Epithelial cell of proximal tubule (primary cell): ENCODE data around the gene NAB2. TPM values are rescaled to one million over a fixed set of nuclear protein-coding genes. Genes with fewer than 3 reads are reported as not detected.

Experiments
- DNase-seq: peaks from one replicate; pipeline ENCODE4 v3.0.0-alpha.2; 2011; ENCODE audit warnings: low read depth
- H3K4me3 ChIP-seq: 2 replicates; pipeline ENCODE4 v1.5.1; 2011; ENCODE audit warnings: low read depth, mild to moderate bottlenecking, low read length
- total RNA-seq: library from RNA; depleted of rRNA; stranded (reverse); fragments of >200 nt; gene quantifications from 2 replicates; pipeline ENCODE4 v1.2.3, GENCODE V29; 2015
- TF ChIP-seq, protein P1 (sequence below): conservative IDR thresholded peaks from 2 replicates; pipeline ENCODE4 v1.5.1; 2012; ENCODE audit warnings: low read depth, mild to moderate bottlenecking, low read length

NAB2 gene
- total RNA-seq, 1 donor from 2014 or later = 24.4 TPM

DNA sequence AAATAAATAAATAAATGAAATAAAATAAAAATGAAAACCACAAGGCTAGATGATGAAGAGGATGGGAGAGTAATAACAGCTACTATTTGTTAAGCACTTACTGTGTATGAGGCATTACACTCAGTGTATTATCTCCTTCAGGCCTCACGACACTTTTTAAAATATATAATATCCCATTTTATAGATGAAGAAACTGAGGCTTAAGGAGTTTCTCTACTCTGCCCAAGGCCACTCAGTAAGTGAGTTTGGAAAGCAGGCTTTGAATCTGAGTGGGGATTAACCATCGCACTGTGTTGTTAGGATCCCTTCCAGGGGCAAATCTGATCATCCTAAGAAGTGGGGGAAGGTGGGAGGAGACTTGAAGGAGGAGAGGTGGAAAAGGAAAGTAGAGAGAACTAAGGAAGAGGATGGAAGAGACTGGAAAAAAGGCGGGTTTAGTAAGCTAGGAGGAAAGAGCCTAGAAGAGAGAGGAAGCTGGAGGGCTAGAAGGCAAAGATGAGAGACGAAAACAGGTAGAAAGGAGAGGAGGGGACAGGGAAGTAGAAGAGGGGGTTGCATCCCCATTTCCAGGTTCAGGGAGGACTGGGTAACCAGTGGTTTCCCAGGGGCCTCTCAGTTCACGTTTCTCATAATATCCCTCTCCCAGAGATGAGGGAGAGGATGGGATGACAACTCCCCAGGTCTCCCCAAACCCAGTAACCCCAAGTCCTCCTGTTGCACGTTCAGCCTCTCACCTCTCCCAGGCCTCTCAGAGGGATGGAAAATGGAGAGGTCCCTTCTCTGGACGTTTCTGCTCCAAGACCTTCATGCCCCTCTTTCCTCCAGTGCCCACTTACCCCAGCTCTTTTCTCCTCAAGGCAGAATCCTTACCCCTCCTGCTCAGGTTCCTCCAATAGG lies 20.5 kb downstream of the NAB2 start:
- TF ChIP-seq, protein P1, sequence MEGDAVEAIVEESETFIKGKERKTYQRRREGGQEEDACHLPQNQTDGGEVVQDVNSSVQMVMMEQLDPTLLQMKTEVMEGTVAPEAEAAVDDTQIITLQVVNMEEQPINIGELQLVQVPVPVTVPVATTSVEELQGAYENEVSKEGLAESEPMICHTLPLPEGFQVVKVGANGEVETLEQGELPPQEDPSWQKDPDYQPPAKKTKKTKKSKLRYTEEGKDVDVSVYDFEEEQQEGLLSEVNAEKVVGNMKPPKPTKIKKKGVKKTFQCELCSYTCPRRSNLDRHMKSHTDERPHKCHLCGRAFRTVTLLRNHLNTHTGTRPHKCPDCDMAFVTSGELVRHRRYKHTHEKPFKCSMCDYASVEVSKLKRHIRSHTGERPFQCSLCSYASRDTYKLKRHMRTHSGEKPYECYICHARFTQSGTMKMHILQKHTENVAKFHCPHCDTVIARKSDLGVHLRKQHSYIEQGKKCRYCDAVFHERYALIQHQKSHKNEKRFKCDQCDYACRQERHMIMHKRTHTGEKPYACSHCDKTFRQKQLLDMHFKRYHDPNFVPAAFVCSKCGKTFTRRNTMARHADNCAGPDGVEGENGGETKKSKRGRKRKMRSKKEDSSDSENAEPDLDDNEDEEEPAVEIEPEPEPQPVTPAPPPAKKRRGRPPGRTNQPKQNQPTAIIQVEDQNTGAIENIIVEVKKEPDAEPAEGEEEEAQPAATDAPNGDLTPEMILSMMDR = no peak
- no peak for DNase-seq
- H3K4me3 ChIP-seq = peak overlapping the region; percentile 98

DNA sequence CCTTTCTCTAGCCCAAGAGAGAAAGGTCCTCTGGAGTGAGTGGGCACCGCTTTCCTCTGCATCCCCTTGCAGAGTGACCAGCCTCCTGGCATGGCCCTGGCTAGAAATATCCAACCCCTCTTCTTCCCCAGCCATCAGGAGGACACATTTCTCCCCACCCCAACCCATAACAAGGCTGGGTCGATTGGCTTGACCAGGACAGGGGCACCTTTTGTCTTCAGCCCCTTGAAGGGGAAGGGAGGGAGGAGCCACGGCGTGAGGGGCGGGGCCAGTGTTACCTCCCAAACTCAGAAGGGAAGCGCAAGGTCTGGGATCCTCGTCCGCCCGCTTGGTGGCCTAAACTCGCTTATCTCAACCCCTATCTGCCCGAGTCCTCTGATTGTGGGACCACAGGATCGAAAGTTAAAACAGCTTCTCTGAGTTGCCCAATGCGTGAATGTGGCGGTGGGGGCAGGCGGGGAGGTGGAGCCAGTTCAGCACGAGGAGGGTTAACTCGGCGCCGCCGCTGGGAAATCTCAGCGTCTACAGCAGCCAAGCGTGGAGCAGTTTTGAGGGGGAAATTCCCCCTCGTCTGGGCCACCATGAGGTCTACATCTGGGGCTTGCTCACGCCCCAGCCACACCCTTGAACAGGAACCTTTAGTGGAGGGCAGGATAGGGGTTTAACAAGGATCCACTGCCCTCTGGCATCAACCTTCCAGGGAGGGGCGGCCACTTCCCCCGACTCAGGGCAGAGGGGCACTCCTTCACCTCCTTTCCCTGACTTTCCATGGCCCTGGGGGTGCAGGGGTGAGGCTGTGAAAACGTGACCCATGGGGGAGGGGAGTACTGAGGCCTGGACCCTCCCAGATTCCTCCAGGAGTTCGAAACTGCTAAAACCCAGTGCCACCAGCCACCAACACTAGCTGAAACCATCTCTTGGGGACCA lies 21.5 kb downstream of the NAB2 start:
- DNase-seq = no peak
- TF ChIP-seq, protein P1 = no peak
- H3K4me3 ChIP-seq = peak overlapping the region; percentile 98

DNA sequence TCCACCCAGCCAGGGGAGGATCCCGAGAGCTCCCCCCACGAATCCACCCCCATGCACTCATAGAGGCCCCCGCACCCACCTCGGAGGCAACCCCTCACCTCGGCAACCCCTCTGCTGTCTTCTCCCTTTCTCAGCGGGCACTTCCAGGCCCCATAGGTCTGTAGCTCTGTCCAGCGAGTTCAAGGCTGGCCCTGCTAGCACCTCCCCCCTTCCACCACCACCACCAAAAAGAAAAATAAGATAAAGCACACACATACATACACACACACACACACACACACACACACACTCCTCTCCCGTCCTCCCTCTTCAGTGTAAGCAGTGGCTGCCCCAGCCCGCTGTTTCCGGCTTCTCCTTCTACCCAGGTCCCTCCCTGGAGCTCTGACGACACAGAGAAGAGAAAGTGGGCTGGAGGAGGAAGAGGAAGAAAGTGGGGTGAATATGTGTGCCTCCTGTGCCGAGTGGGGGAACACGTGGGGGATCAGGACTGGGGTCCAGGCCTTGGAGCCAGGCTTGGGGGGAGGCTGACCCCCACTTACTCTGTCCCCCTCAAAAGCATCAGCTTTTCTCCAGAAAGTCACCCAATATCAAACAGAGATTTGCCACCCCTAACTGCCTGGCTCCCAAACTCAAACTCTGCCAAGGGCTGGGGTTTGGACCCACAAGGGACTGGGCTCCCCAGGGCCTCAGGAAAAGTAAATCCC lies 22.3 kb downstream of the NAB2 start, which contains the start of gene STAT6:
TSS of gene STAT6 (minus strand) at position 332 of the 704 bp plus-strand sequence. CDS start 3,084 bp downstream, outside the sequence.
- peak within 1 kb of the TSS; percentile 98 for H3K4me3 ChIP-seq
- DNase-seq = no peak
- TF ChIP-seq, protein P1 = no peak

DNA sequence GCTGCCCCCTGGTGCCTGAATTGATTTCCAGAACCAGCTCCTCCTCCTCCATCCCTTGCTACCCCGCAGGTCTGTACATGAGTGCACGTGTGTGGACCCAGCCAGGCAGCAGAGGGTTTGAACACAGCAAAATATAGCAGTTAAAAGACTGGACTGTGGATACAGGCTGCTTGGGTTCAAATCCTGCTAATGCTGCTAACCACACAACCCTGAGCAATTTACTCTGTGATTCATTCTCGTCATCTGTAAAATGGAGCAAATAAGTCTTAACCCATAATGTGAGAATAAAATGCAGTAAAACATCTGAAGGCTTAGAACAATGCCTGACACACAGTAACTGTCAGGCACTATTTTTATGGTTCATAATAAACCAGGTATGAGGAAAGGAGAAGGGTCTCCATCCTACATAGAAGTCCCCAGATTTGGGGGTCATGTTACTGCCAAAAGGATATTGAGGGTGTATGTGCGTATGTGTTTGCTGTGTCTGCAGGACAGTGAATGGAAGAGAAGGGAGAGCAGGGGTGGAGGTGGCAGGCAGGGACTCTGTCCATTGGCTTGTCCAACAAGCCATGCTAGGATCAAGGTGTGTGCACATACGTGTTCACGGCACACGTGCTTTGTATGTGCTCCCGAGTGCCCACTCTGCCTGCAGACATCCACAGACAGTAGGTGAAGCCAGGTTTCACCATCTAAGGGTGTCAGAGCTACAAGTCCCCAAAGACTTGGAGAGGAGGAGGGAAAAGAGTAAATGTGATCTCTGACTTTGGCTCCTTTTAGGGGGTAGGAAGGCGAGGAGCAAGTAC lies 23.8 kb downstream of the NAB2 start:
- TF ChIP-seq, protein P1 = peak; percentile 87
- no peak for DNase-seq
- peak overlapping the region; percentile 98 for H3K4me3 ChIP-seq

DNA sequence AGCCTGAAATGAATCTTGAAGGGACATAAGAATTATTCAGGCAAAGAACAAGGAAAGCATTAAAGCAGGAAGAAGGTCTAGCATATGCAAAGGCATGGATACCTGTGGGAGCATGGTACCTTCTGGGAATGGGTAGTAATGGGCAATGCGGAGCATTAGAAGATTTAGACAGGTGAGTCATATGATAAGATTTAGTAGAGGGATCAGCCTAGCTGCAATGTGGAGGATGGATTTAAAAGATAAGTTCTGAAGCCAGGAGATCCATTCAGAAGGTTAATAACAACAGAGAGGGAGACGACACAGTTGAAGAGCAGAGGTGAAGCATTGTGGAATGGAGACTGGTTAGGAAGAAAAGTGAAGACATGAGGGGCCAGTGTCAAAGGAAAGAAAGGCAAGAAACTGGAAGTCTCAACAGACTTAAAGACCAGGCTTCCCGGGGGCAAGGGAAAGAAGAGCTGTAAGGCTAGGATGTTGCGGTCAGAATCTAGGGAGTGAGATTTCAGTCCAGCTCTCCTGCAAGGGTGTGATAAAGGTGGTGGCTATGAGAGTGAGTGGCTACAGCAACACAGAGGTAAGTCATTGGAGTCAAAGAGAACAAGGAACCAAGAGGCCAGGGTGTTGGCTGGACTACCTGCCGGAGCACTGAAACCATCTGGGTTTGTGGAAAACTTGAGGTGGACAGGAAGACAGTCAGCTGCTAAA lies 27.8 kb downstream of the NAB2 start:
- no peak for DNase-seq
- H3K4me3 ChIP-seq = no peak overlapping the region
- TF ChIP-seq, protein P1 = no peak
